Testis (tissue), 2 donors: Measurements from ENCODE around the gene TEAD1.

ENCODE experiments used
- CTCF ChIP-seq, 3 experiments: fragments of 450-650 bp in 2 of 3; fragments of 200-600 bp in 1 of 3; sonication (generic) in 1 of 3; IDR thresholded peaks; one replicate each; pipeline ENCODE4 v1.5.1; 2016 to 2019; ENCODE audit warnings: antibody characterized with exemption in 3 of 3, mild to moderate bottlenecking in 2 of 3, moderate library complexity in 1 of 3
- POLR2A ChIP-seq: fragments of 450-650 bp; IDR thresholded peaks from one replicate; pipeline ENCODE4 v1.6.1; 2017; ENCODE audit warnings: antibody characterized with exemption, mild to moderate bottlenecking, moderate library complexity

- no peak for TF ChIP-seq POLR2A
- TF ChIP-seq CTCF (IDR thresholded peaks at IDR 0.05) = no peak
Observed at GRCh38 chr11:12757416-12757815, 83.2 kb downstream of the TEAD1 start.
